Activated CD8-positive, alpha-beta memory T cell treated with anti-CD3 and anti-CD28 coated beads, Interleukin-2, amount 50 U/mL, for 48 hours (primary cell): ENCODE results near the gene SNTG2.
"Not testable (repeated sequence)": the region's sequence is repeated elsewhere in the genome, so short reads cannot be mapped to it uniquely, and the experiment has no call there.

Experiments
- DNase-seq: peaks from one replicate; pipeline ENCODE4 v3.0.0-alpha.2; 2020

Gene SNTG2

GRCh38 chr2:1060372-1060771 lies 109.7 kb downstream of the SNTG2 start:
- no peak for DNase-seq

DNA sequence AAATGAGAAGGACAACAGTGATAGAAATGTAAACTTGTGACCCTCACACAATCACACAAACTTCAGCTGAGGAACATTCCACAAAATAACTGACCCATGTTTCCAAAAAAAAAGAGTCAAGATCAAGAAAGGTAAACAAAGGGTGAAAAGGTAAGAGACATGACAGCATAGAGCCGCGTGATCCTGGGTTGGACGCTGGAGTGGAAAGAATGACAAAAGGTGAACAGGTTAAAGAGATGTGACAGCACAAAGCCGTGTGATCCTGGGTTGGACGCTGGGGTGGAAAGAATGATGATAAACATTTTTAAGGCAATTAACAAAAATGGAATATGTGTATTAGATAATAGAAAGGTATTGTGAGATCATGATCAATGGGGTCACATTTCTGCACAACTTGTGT lies 110.3 kb downstream of the SNTG2 start:
- DNase-seq, result no peak

DNA sequence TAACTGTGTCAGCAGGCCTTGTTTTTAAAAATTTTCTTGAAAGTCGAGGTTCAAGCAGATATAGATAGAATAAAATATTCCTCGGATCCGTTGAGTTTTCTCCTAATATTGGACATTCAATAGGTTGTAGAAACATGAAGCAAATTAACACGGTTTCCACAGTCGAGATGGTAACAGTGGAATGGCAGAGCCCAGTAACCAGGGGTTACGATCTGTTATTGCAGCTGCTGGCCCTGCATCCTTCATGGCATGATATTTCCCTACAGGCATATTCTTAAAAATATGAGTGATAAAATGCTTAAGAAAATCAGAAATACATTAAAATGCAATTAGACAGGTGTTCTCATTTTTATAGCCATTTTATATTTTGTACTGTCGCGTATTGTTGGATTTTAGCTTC lies 117.6 kb downstream of the SNTG2 start:
- DNase-seq, result no peak

DNA sequence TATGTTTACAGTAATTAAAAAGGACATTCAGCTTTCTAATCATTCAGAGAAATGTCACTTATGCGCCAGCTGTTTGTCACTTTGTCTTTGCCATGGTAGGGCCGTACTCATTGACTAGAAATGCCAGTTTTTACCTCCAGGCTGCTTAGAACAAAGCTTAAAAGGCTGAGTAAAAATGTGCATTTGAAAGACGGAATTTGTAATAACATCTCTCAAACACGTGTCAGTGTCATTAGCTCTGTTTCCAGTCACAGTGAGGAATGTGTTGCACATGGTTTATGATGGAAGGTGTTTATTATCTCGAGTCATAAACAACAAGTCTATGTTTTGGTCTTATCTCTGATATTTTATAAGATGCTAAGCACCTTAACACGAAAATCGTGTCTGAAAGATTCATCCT lies 118.2 kb downstream of the SNTG2 start:
- DNase-seq, result no peak

- no peak for DNase-seq
These were observed 119.2 kb downstream of the SNTG2 start for GRCh38 chr2:1069847-1070246.

GRCh38 chr2:1070601-1071000 lies 120.0 kb downstream of the SNTG2 start:
- no peak for DNase-seq

GRCh38 chr2:1071650-1072049 lies 121.0 kb downstream of the SNTG2 start:
- no peak for DNase-seq

GRCh38 chr2:1072250-1072649 lies 121.6 kb downstream of the SNTG2 start:
- DNase-seq, result no peak

DNA sequence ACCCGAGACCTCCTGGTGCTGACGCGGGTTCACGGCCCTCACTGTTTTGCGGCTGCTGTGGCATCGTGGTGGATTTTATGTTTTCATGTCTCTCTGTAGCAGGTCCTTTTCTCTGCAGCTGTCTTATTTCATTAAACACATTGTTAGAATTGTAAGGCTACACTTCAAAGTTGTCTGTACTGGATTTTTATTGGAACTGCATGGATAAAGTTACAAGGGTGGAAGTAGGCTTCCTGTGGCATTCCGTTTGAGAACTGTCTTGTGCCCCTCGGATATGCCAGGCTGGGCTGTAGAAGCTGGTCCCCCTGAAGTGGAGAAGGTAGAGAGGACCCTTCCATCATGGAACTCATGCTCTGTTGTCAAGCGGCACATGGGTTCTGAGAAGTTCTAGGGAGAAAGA lies 127.3 kb downstream of the SNTG2 start:
- no peak for DNase-seq

- no peak for DNase-seq
These were observed 127.7 kb downstream of the SNTG2 start for GRCh38 chr2:1078326-1078725.

GRCh38 chr2:1079873-1080799 lies 129.5 kb downstream of the SNTG2 start:
- DNase-seq, result no peak

- DNase-seq, result no peak
These were observed 131.0 kb downstream of the SNTG2 start for GRCh38 chr2:1081451-1082225.

- no peak for DNase-seq
These were observed 132.0 kb downstream of the SNTG2 start for GRCh38 chr2:1082456-1083205.

- DNase-seq, result no peak
These were observed 137.7 kb downstream of the SNTG2 start for GRCh38 chr2:1088192-1088860.

DNA sequence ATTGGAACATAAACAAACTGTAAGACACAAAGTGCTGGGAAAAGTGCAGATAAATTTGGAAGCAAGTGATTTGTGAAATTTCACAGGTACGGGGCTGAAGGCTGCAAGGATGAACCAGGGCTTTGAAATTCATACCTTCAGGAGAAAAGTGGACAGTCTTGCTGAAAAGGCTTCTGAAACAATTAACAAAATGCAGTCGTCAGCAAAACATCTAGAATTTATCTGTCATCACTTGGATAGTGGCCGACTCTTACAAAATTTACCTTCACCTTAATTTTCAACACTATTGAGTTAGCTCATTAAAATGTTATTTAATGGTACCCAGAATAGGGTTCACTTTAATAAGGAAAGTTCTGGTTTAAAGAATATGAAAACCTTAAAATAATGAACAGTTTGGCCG lies 138.3 kb downstream of the SNTG2 start:
- no peak for DNase-seq

DNA sequence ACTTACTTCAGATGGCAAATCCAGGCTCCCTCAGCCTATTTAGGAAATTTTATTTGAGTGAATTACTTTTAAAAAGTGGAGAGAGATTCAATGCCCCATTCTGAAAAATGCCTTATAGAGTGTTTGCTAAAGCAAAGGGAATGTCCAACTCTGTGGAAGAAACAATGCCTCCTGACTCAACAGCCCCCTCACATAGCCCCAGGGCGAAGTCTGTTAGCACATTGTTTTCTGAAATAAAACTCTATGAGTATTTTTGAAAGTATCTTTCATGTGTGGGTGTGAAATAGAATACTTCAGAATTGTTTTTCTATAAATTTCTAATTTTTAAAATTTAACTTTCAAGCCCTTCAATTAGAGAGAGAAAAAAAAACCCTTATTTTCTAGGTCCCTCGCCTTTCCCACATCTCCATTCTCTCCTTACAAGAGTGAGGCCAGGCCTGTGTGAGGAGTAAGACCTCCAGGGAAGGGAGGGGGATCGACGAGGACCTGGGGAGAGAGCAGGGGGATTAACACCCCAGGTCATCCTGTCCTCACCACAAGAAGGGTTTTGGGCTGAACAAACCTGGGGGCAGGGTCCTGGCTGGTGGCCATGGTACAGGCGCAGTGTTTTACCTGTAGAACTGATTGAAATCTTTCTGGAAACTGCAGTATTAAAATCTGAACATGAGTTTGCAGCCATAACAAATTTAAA lies 141.4 kb downstream of the SNTG2 start:
- DNase-seq, result no peak

DNA sequence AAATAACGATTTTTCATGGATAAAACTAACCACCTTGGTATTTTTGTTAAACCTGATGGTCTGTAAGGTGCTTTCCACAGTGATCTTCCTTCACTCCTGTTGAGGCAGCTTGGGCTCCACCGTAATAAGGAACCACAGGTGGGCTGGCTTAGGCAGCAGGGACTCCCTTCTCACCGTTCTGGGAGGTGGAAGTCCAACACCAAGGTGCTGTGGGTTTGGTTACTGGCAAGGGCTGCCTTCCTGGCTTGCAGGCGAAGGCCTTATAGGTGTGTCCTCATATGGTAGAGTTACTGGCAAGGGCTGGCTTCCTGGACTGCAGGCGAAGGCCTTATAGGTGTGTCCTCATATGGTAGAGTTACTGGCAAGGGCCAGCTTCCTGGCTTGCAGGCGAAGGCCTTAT lies 143.0 kb downstream of the SNTG2 start:
- DNase-seq, result not testable (repeated sequence)

DNA sequence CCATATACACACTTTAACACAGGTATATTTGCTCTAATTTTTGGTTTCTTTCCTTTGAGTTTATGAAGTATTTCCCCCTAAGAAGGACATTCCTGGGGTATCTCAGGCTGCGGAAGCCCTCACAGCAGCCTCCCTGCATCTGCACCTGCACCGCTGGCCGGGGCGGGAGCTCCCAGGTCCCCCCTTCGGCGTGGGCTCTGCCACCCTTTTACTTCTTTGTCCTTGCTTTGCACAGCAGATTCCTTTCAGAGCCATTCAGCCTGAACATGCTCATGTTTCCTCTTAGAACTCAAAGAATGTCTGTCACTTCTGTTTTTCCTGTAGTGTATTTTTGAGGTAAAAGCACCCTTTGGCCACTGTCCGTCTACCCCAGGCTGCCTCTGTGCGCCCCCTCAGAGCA lies 146.5 kb downstream of the SNTG2 start:
- no peak for DNase-seq

DNA sequence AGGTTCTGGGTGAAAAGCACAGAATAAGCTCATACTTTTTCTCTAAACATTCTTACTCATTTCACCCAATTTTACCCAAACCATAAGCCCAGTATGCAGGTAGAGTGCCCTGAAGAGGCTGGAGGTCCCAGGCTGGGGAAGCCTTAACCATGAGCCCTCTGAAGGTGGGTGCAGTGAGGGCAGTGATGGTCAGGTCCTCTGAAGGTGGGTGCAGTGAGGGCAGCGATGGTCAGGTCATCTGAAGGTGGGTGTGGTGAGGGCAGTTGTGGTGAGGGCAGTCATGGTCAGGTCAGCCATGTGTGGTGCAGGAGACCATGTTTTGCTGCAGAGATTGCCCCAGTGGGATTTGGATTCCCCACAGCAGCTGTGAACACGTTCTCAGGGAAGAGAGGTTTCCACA lies 148.8 kb downstream of the SNTG2 start:
- DNase-seq, result no peak

DNA sequence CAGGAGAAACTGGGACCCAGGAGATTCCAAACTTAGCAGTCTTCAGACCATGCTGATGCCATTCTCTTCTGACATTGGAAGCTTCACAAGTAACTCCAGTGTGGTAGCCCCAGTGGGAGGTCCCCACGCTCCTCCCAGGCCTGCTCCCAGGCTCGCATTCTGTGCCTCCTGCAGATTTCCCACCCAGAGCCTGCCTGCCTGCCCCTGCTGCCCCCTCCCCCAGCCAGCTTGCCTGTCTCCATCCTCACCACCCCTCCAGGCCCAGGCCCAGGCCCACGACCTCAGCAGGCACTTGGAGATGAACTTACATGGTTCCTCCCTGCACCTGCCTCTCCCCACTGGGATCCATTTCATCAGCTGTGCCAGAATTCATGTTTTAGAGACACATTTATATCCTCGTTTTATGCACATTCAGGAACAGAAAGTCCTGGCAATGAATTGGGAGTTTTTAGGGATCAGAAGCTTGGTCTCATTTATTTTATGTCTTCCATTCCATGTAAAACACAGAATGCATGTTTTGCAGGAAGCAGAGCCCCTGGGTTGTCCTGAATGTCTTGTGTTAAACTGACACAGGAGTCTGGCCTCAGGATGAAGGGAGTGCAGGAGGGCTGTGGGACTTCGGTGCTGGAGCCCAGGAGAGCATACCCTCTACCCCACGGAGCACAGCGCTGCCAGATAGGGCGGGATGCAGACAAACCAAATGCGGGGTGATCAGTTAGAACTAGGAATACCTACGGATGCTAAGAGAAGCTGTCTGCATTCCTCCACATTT lies 150.5 kb downstream of the SNTG2 start:
- DNase-seq, result no peak

- DNase-seq, result no peak
These were observed 151.4 kb downstream of the SNTG2 start for GRCh38 chr2:1101982-1102590.
